ENCODE measurements around the gene NEU2. TPM values are rescaled to one million over a fixed set of nuclear protein-coding genes. Genes with fewer than 3 reads are reported as not detected.

NEU2 gene
- total RNA-seq: not detected
- long read RNA-seq: 0 reads

DNA sequence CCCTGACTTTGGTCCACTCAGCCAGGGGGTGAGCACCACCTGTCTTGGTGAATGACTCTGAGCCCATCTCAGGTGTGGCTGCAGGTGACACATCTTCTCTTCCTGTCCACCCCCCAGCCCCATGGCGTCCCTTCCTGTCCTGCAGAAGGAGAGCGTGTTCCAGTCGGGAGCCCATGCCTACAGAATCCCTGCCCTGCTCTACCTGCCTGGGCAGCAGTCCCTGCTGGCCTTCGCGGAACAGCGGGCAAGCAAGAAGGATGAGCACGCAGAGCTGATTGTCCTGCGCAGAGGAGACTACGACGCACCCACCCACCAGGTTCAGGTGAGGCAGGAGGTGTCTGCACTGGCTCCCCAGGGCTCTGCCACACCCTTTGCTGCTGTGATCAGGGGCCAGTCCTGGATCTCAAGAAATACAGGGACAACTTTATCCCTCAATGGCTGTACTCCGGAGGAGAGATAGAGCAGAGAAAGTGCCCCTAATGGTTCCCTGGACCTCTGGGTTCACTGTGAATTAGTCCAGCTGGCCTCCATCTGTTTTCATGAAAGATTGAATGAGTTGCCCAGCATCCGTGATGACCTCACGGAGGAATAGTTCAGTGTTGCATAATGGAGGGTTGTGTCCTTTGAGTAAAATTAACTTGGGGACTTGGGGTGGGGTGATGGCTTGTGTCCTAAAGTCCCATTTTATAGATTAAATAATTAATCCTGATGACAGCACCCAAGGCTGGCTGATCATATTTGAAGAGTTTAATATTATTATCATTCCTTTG is at the start of gene NEU2:
TSS of gene NEU2 (plus strand) at position 122 of the 770 bp plus-strand sequence. CDS start at position 122, 0 bp downstream.
- intact Hi-C loops (cut with DNase I): no loop called here
- no peak for DNase-seq (ENCODE audit: missing footprints)
- ATAC-seq: no peak

DNA sequence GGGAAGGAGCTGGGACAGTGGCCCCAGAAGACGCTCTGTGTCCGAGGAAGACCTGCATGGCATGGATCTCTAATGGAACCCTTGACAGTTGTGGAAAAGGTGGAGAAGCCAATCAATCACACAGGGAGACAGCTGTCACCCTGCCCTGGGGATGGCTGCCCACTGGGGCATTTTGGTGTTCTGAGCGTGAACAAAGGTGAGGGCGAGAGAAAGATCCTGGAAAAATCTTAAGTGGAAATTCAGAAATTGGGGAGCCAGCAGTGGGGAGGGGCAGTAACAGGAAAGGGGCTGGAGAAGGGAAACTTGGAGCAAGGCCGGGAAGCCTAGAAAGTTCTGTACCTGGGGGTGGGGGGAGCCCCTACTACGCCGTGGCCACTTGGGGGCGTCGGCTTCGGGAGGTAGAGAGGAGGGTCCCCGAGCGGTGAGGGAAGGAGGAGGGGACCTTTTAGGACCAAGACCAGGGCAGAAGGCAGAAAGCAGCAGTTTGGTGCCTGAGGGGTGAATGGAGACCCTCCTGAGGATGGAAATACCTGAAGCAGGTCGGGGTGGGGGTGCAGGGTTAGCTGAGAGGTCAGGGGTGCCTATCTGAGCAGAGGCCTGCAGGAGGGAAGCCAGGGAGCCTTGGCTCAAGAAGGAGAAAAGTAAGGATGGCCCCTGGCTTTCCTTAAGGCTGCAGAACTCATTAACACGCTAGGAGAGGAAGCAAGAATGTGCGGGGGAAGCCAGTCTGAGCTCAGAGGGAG is 49.4 kb upstream of the NEU2 start:
- ATAC-seq: no peak
- intact Hi-C loops (cut with DNase I): no loop called here

DNA sequence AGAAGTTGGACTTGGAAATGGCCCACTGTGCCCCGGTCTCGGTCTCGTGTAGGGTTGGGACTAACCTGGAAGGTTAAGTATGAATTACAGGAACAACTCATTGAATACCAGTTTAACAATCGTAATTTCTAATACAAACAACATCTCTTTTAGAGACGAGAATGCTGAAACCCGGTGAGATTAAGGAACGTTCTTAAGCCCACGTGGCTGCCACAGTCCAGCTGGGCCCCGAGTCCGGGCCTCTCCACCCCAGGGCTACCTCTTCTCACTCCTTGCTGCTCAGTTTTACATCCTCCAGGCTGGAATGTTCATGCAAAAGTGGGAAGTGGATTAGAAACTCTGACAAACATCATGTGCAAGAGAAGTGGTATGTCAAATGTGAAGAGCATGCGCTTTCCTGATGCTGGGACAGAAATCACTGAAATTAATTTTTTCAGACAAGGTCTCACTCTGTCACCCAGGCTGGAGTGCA is 48.8 kb upstream of the NEU2 start:
- intact Hi-C loops (cut with DNase I): no loop called here
- no peak for ATAC-seq
- no peak for DNase-seq (ENCODE audit: missing footprints)

More for the DNA sequence above, 49.4 kb upstream of the NEU2 start:
- no peak for DNase-seq (ENCODE audit: missing footprints)

DNA sequence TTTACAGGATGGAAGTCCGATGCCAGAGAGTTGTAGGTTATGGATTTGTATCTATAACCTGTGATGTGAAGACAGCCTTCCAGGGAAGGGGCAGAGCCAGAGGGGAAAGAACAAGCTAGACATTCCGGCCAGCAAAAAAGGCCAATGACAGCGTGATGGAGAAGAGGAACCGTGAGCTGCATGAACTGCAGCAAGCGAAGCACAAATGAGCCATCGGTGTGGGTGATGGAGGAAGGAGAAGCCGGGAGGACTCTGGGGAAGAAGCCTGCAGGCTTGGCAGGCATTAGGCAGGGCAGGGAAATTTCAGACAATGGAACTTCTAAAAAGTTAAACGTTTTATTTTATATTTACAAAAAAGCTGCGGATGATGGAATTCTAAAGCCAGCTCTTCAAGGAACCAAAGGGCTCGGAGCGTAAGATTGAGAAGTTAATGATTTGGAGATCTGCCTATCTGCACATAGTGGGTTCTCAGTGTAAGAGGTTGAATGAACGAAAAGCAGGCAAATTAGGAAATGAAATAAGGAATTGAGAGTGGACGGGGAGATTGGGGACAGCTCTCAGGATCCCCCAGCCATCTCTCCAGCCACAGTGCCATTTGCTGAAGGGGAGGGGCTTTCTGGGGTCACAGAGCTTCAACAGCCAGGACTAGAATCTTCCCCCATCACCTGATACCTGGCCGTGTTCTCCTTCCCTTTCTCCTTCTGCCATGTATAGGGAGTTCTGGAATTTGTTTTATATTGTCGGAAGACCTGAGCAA is 47.8 kb upstream of the NEU2 start:
- DNase-seq (ENCODE audit: missing footprints) (no peak), ATAC-seq (no peak)
- intact Hi-C loops (cut with DNase I): no loop called here

DNA sequence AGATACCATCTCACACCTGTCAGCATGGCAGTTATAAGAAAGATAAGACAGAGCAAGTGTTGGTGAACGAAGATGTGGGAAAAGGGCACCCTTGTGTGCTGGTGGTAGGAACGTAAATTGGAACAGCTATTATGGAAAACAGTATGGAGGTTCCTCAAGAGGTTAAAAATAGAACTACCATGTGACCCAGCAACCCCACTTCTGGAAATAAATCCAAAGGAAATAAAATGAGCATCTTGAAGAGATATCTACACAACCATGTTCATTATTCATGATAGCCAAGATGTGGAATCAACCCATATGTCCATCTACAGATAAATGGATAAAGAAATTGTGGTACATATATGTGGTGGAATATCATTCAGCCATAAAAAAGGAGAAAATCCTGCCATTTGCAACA is 46.3 kb upstream of the NEU2 start:
- DNase-seq (ENCODE audit: missing footprints): no peak
- intact Hi-C loops (cut with DNase I): no loop called here
- ATAC-seq: no peak

DNA sequence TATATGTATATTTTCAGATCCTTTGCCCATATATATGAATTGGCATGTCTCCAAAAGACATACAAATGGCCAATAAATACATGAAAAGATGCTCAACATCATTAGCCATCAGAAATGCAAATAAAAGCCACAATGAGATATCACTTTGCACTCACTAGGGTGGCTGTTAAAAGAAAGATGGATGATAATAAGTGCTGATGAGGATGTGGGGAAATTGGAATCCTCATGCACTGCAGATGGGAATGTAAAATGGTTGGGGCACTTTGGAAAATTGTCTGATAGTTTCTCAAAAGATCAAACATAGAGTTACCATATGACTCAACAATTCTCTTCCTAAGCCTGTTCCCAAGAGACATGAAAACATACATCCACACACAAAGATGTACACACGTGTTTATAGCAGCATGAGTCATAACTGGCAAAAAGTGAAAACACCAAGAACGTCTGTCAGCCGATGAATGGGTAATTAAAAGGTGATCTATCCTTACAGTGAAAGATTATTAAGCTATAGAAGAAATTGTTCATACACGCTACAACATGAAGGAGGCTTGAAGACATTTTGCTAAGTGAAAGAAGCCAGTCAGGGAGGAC is 39.1 kb upstream of the NEU2 start:
- DNase-seq (ENCODE audit: missing footprints): no peak
- intact Hi-C loops (cut with DNase I): no loop called here
- ATAC-seq: no peak

DNA sequence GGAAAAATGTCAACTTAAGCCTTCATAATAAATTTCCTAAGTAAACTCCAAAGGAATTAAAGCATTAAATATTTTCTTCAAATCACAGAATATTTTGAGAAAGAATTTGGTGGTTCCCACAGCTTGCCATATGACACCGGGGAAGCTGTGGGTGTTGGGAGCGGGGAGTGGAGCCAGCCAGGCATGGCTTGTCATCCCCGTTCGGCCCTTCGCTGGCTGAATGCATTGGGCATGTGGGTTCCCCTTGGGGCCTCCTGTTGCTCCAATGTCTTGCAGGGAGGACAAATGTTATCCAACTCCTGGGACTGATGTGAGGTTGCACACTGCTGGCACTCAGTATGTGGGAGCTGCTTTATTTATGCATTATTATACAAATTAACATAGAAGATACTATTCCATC is 38.0 kb upstream of the NEU2 start:
- ATAC-seq: no peak
- intact Hi-C loops (cut with DNase I): no loop called here
- no peak for DNase-seq (ENCODE audit: missing footprints)

DNA sequence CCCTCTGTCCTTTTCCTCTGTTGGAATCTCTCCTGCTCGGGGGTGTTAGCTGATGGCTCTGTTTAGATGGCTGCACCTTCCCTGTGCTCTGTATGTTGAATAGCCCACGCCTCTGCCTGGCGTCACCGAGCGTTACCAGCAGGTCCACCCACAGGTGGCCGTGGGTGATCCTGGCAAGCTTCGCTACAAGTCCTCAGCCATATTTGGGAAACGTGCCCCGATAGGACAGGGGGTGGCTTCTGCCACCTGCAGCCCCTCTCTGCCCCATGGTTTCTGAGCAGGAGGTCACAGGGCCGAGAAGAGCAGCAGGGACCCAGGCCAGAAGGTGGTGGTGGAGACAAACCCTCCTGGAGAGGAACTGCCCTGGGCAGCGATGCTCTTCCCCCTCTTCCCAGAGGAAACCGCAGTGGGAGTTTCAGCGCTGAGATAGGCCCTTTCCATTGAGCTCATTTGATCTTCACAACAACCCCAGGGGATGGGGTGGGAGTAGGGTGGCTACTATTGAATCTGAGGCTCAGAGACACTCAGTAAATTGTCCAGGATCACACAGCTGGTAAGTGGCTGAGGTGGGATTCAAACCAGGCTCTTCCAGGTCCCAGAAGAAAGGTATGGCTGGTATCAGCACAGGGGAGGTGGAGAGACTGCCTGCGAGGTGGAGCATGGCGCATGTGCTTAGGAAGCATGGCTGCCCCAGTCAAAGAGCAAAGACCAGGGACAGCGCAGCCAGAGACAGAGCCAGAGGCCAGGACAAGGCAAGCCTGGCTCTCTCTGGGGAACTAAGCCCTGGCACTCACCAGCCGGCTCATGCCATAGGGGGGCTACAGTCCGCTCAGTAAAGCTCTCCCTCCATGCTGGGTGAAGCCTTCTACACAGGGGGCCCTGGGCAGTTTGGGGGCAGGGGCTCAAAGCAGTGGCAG is 34.5 kb upstream of the NEU2 start:
- intact Hi-C loops (cut with DNase I): no loop called here
- no peak for DNase-seq (ENCODE audit: missing footprints)
- no peak for ATAC-seq

DNA sequence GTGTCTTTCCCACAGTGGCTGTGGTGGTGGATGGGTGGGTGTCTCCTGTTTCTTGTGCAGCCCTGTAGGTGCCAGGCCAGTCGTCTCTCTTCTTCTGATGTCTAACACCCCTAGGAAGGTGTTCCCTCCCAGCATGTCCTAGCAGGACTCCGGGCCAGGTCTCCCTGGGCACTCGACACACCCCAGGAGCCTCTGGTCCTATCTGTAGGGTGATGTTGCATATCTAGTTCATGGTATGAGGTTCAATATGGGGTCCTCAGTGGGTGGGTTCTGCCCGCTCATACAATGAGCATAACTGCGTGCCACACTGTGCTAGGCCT is 33.8 kb upstream of the NEU2 start:
- ATAC-seq (no peak), DNase-seq (ENCODE audit: missing footprints) (no peak)
- intact Hi-C loops (cut with DNase I): no loop called here

DNA sequence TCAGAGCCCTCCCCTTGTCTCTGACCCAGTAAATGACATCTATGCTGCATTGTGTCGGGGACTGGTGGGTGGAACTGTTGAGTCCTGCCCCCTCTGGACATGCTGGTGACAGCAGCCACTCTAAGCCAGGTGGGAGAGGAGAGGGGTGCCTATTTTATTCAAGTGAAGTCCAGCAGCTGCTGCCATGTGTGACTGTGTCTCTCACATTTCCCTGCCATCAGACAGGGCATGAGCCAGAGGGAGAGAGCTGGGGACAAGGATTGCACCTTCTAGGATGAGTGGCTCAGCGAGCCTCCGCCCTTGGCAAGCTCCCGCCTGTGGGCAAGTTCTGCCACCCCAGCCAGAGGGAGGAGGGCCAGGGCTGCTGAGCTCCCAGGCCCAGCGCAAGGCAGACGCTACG is 33.1 kb upstream of the NEU2 start:
- no peak for DNase-seq (ENCODE audit: missing footprints)
- intact Hi-C loops (cut with DNase I): no loop called here
- ATAC-seq: no peak

DNA sequence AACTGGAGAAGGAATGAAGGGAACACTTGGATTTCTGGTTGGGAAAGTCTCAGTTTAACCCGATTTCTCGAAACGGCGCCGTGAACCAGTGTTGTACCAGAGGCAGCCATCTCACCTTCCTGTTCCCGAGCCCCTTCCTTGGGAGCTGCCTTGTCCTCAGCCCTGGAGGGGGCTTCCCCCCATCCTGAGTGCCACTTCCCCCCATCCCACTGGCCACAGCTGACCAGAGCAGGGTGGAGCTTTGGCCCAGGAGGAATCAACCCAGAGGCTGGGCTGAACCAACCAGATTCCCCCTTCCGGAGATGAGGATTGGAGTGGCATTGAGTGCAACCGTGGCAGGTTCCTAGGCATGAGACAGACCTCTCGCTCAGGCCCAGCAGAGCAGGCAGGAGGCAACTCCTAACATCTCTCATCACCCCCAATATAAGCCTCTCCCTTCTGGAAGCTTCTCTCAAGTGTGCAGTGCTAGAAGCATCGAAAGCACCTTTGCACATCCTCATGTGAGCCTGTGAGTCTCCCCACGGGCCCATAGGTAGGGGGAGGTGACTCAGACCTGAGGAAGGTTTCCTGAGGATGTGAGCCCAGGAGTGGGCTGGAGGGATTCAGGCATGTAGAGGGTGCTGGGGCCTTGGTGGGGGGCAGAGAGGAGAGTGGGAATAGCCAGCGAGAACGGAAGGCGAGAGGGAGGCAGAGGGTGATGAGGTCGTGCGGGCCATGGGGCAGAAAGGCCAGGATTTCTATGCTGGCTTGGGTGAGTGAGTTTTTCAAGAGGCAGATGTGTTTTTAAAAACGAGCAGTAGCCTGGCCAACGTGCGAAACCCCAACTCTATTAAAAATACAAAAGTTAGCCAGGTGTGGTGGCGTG is 31.4 kb upstream of the NEU2 start:
- intact Hi-C loops (cut with DNase I): no loop called here
- ATAC-seq (no peak), DNase-seq (ENCODE audit: missing footprints) (no peak)

DNA sequence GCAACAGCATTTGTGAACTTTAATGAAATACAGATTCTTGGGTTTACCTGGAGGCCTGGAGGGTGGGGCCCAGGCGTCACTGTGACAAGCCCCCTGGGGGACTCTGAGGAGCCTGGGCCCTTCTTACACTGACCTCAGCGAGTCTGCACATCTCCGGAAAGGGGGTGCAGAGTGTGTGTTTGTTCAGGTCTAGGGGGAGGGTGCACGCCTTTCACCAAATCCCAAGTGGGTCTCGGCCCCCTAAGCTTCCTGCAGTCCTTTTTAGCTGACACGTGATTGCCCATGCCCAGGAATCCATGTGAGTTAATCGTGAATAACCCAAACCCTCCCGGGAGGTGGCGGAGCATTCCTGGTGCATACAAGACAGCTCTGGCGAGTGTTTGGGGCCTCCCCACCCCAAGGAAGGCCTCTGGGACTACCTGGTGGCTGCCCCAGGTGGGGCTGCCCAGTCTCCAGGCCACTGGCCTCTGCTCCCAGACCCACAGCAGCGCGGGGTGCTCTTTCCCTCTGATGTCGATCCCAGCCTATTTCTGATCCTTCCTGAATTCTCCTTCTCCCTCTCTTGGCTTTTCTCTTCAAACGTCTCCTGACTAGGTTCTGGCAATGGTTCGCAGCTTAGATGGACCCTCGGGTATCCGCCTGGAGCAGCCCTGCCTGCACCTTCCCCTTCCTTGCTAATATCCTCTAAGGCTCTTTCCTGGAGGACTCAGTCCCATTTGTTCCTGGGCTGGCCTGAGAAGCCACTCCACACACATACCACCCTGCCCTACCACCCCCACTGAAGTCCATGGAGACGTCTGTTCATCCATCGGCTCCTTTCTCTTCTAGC is 29.4 kb upstream of the NEU2 start:
- DNase-seq (ENCODE audit: missing footprints) (no peak), ATAC-seq (no peak)
- intact Hi-C loops (cut with DNase I): no loop called here

DNA sequence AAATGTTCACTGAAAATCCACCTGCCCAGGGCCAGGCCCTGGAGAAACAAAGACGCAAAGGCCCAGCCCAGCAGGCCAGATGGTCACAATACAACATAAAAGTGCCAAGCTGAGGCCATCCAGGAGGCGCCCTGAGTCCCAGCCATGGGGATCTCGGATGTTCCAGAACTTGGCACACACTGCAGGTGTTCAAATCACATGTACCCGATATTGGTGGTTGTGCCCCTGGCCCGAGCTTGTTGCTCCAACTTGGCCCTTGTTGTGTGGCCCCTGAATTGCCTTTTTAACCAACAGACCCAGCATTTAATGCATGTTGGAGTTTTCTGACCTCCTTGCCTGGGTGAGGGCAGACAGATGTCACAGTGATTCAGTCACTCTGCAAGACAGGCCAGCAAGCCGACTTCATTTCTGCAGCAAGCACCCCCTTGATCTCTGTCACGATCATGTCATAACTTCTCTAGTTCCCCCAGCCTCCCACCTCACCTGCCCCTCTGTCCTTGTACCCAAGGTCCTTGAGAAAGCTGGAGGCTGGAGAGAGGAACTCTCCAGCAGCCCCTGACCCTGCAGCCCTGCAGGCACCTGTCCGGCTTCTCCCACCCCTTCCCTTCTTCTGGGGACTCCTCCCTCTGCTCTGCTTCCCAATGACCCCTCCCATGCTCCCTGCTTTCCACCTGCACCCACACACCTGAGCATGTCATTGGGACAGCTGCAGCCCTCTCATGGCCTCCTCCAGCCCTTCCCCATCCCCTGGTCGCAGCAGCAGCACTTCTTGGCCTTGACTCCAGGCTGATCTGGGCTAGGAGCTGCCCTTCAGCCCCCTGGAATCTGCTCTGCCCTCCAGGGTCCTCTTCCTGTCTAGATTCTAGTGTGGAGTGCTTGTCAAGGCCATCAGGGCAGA is 28.6 kb upstream of the NEU2 start:
- intact Hi-C loops (cut with DNase I): no loop called here
- ATAC-seq (no peak), DNase-seq (ENCODE audit: missing footprints) (no peak)

DNA sequence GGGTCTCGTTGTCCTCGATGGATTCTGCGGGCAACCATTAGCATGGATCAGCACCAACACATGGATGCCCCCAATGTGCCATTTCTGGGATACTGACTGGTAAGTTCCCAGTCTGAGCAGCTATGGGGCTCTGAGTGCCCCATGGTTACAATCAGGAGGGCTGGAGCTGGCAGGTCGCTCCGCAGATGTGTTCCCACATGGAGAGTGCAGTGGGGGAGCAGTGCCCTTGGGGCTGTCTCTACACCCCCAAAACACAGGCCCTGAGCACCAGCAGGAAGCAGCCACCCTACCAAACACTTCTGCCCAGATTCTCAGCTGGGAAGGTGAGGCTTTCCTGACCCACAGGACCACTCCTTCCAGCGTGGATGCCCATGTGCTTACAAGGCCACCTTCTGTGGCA is 27.4 kb upstream of the NEU2 start:
- ATAC-seq: no peak
- intact Hi-C loops (cut with DNase I): no loop called here
- DNase-seq (ENCODE audit: missing footprints): no peak

DNA sequence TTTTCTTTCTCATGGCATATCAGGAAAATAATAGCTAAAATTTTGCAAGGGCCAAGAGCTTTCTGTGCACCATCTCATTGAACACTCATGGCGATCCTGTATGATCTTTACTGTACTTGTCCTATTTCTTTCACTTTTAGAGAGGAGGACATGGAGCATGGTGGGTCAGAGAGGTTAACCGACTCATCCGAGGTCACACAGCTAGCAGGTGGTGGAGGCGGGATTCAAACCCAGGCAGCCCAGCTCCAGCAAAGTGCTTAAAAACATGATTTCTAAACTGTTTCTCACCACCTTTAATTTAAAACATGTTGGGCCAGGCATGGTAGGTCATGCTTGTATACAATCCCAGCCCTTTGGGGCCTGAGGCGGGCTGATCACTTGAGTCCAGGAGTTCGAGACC is 25.8 kb upstream of the NEU2 start:
- intact Hi-C loops (cut with DNase I): no loop called here
- ATAC-seq (no peak), DNase-seq (ENCODE audit: missing footprints) (no peak)

DNA sequence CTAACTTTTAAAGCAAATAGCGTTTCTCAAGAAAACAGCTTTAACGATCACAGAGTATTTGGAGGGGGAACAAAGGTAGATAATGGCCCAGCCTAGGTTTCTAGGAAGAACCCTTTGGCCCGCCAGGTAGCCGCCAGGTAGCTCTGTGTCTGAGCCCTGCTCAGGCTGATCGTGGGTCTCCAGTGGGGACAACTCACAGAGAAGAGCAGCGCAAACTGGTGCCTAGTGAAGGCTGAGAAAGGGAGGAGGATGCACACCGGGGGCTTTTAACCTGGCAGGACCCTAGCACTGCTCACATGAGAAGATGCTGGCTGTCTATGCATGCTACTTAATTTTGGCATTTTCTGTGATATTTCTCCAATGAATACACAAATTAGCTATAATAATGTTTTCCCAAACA is 25.2 kb upstream of the NEU2 start:
- no peak for DNase-seq (ENCODE audit: missing footprints)
- intact Hi-C loops (cut with DNase I): no loop called here
- no peak for ATAC-seq

All from Right ventricle myocardium inferior (tissue), 1 donor.